Kidney glomerular epithelial cell (primary cell): ENCODE results near the gene PARD6G.
A peak's percentile ranks its signal among the peaks of the same experiment; 100 is the strongest.

Experiments used
- DNase-seq: peaks from one replicate; lab custom pipeline; 2025; lab: John Stamatoyannopoulos, UW

The PARD6G gene

GRCh38 chr18:80189531-80189865, 57.8 kb downstream of the PARD6G start:
- DNase-seq: no peak

GRCh38 chr18:80188643-80189530, 58.4 kb downstream of the PARD6G start:
- DNase-seq: no peak

- DNase-seq: no peak
These were observed 59.2 kb downstream of the PARD6G start for GRCh38 chr18:80187956-80188642.

- no peak for DNase-seq
These were observed 61.8 kb downstream of the PARD6G start for GRCh38 chr18:80185545-80185944.

- no peak for DNase-seq
These were observed 63.0 kb downstream of the PARD6G start for GRCh38 chr18:80184243-80184772.

GRCh38 chr18:80183273-80184050, 63.9 kb downstream of the PARD6G start:
- no peak for DNase-seq

- DNase-seq: no peak
These were observed 64.5 kb downstream of the PARD6G start for GRCh38 chr18:80182855-80183254.

GRCh38 chr18:80181642-80182461, 65.5 kb downstream of the PARD6G start:
- no peak for DNase-seq

- no peak for DNase-seq
These were observed 66.3 kb downstream of the PARD6G start for GRCh38 chr18:80180778-80181564.

GRCh38 chr18:80179857-80180558, 67.3 kb downstream of the PARD6G start:
- no peak for DNase-seq

GRCh38 chr18:80178935-80179818, 68.1 kb downstream of the PARD6G start:
- DNase-seq: no peak

- no peak for DNase-seq
These were observed 70.2 kb downstream of the PARD6G start for GRCh38 chr18:80177128-80177527.

- no peak for DNase-seq
These were observed 70.8 kb downstream of the PARD6G start for GRCh38 chr18:80176334-80177073.

- no peak for DNase-seq
These were observed 71.7 kb downstream of the PARD6G start for GRCh38 chr18:80175451-80176204.

- DNase-seq: no peak
These were observed 74.3 kb downstream of the PARD6G start for GRCh38 chr18:80173060-80173459.

GRCh38 chr18:80172056-80172455, 75.3 kb downstream of the PARD6G start:
- DNase-seq: no peak

GRCh38 chr18:80171054-80171872, 76.1 kb downstream of the PARD6G start:
- peak; percentile 32 for DNase-seq
